Body of pancreas (tissue), 4 donors: Measurements from ENCODE around the gene DTX3L.

ENCODE experiments used
- CTCF ChIP-seq, 7 experiments: fragments of 450-650 bp in 4 of 7; fragments of 200-600 bp in 3 of 7; sonication (generic) in 3 of 7; IDR thresholded peaks; one replicate each; pipeline ENCODE4 v1.5.1; 2016 to 2019; ENCODE audit warnings: antibody characterized with exemption in 7 of 7
- POLR2A ChIP-seq, 3 donors: fragments of 450-650 bp; IDR thresholded peaks; one replicate each; pipeline ENCODE4 v1.6.1; 2016; ENCODE audit warnings: antibody characterized with exemption in 3 of 3, mild to moderate bottlenecking in 2 of 3

- TF ChIP-seq POLR2A (IDR thresholded peaks at IDR 0.05), result peak; percentile 56 to 85 (median 80)
- peak in 1 of 7 experiments; percentile 2 for TF ChIP-seq CTCF (IDR thresholded peaks at IDR 0.05)
Measured at GRCh38 chr3:122564155-122564912, at the start of gene DTX3L, which contains the start of gene PARP9.
